GM13977 (cell line): Measurements from ENCODE around the gene GPD2.

ENCODE experiments used
- DNase-seq: peaks from one replicate; pipeline ENCODE4 v3.0.0; 2012; ENCODE audit warnings: low spot score
- in situ Hi-C: fragments of 300-500 bp; cut with MboI; formaldehyde crosslinking; loops from one replicate; pipeline ENCODE4 v1.12.0; 2022; ENCODE audit warnings: low sequenced_read_pairs, low pct_unique_long_range_greater_than_20kb, mixed read lengths, inconsistent platforms; ENCODE audit not compliant: unreplicated experiment
- TF ChIP-seq, protein P1 (sequence below): IDR thresholded peaks from 2 replicates; pipeline ENCODE4 v1.5.1; 2012; ENCODE audit warnings: mild to moderate bottlenecking, control low read depth; ENCODE audit not compliant: insufficient read depth; ENCODE audit errors: extremely low read depth, missing control alignments

GPD2 gene

DNA sequence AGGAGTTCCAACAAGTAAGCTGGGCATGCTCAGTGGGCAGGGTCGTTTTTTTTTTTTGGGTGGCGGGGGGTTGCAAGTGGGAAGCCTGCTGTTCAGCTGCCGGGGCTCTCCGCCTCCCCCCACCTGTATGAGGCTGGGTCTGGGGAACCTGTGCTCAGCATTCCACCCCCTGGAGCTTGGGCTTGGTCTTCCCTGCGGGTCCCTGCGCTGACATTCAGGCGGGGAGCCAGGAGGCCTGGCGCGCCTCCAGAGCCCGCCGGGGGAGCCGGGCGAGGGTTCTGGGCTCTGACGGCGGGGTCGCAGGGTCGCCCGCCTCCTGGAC, 822 bp upstream of the GPD2 start:
- TF ChIP-seq, protein P1, sequence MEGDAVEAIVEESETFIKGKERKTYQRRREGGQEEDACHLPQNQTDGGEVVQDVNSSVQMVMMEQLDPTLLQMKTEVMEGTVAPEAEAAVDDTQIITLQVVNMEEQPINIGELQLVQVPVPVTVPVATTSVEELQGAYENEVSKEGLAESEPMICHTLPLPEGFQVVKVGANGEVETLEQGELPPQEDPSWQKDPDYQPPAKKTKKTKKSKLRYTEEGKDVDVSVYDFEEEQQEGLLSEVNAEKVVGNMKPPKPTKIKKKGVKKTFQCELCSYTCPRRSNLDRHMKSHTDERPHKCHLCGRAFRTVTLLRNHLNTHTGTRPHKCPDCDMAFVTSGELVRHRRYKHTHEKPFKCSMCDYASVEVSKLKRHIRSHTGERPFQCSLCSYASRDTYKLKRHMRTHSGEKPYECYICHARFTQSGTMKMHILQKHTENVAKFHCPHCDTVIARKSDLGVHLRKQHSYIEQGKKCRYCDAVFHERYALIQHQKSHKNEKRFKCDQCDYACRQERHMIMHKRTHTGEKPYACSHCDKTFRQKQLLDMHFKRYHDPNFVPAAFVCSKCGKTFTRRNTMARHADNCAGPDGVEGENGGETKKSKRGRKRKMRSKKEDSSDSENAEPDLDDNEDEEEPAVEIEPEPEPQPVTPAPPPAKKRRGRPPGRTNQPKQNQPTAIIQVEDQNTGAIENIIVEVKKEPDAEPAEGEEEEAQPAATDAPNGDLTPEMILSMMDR = no peak
- no peak for DNase-seq
- in situ Hi-C loops = no loop called here

DNA sequence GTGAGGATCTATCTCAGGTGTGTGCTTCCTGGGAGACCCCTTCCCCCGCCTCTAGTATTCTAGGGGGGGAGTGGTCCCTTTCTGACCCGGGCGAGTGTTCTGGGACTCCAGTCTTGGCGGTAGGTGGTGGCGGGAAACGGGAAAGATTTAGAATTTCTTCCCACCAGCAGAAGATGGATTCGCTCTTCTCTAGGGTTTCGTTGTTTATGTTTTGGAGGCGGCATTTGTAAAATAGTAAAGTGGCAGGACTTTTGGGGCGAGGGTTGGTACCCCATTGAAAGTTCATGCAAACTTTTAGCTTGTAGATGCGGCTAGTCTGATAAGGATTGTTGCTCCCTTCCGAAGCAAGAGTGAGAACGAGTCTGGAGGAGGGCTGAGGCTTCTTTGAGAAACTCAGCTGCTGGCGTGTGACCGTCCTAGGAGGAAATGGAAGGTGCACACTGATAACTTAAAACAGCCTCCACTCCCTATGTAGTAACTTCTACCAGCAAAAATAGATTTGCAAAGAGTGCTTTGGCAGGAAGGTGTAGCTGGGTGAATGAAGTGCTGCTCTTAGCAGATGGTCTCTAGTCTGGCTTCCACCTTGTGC, 412 bp downstream of the GPD2 start:
- in situ Hi-C loops = no loop called here
- DNase-seq = peak; percentile 48
- TF ChIP-seq, protein P1 = no peak

DNA sequence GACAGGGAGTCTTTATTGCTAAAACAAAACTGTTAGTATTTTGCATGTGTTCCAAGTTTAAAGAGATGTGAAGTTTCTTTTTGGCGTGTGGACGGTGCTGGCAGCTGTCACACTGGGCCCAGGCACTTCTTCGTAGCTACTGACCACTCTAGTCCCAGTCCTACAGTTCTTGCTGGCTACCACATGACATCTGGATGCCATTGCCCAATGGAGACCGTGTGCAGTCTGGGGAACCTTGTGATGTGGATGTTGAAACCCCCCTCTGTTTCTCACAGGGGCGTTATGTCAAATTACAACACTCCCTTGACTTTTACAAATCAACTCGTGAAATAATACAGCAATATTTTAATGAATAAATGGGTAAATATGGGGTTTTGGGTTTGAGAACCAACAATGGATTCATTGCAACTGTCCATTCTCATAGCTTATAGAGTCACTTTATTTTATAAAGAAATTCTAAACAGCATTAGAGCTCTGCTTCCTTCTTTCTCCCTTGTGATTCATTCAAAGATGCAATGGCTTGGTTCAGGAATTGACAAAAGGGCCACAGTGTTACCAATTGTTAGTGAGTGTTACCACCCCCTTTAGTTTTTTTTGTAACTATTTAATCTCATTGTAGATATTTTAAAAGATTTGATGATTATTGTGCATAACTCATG, 1.2 kb downstream of the GPD2 start:
- in situ Hi-C loops = no loop called here

DNA sequence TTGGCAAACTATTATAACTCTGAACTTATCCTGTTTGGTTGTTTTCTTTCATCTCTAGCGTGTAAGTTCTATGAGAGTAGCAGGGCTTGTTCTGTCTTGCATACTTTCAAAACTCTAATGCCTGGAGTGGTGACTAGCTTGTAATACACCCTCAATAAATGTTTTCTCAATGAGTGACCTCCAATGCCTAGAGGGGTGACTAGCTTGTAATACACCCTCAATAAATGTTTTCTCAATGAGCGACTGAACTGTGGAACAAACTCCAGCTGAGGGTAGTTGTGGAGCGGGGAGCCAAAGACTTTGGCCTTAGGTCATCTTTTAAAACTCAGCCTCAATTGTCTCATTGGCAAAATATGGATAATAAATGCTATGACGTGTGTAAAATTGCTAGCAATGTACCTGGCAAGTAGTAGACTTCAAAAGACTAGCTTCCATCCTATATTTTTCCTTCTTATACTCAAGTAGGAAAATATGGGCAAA, 1.8 kb downstream of the GPD2 start:
- TF ChIP-seq, protein P1 = no peak
- in situ Hi-C loops = no loop called here
- no peak for DNase-seq

More for the DNA sequence above, 1.2 kb downstream of the GPD2 start:
- TF ChIP-seq, protein P1 = no peak
- DNase-seq = no peak

DNA sequence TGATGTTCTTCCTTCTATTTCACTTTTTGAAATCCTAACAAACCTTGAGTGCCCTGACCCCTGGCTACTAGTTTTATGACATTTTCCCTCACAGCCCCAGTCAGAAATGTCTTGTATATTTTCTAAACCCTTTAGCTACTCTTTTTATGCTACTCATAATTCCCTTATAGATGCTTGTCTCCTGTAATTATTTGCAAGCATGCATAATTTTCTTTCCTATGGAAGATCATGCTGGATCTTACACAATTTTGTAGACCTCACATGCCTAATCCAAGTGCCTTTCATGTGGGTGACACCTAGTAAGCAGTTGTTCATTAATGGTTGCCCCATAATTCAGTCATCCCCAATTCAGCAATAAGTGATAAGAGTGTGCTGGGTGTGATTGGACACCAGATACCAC, 6.9 kb downstream of the GPD2 start:
- TF ChIP-seq, protein P1 = no peak
- in situ Hi-C loops = no loop called here
- DNase-seq = no peak

DNA sequence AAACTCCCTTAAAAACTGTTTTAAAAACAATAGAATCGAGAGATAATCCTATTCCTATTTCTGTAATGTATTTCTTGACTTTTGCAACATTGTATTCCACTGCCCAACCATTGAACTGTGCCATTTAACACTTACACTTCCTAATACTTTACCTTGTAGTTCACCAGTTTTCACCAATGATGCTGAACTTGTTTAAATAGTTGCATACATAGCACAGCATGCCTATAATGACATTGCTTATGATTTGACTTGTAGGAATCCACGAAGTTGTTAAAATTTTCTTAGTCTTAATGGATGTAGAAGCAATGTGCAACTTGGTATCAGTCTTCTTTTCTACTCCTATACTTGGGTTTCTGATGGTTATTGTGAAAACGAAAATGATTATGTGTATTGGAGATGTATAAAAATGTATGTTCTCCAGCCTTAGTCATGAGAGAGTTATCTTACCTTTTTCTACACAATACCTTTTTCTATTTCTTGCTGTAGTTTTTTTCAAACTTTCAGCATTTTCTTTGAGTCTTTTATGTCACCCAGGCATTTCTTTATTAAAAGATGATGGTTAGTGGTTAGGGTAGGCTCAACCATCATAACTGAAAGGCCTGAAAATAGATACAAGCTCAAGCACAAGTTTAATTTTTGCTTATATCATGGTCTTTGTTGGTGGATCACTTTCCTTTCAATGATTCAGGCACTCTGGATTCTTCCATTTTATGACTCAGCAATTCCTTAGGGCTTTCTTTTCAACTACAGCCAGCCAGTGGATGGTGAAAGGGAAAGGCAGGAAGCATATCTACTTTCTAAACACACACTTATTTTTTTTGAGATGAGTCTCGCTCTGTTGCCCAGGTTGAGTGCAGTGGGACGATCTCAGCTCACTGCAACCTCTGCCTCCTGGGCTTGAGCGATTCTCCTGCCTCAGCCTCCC, 9.4 kb downstream of the GPD2 start:
- TF ChIP-seq, protein P1 = no peak
- in situ Hi-C loops = no loop called here
- no peak for DNase-seq
